ENCODE results near the gene EPHA8. TPM values are rescaled to one million over a fixed set of nuclear protein-coding genes. Genes with fewer than 3 reads are reported as not detected.

The EPHA8 gene
- total RNA-seq, 1 donor from 2014 or later = not detected

DNA sequence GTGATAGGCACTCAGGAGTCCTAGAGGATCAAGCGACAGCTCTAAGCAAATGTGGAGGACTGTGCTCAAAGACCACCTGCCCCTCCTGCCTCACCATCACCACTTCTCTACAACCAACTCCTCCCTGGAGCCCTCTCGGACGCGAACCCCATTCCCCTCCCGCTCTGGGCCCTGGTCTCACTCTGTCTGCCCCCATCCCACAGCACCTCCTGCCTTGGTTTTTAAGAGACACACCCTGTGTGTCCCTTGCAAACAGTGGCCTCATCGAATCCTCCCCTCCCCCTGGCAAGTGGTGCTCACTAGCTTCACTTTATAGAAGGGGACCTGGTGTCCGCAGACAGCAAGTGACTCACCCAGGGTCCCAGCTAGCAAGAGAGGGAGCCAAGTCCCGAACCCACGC is 28.8 kb downstream of the EPHA8 start:
- H3K27ac Mint-ChIP-seq (ENCODE audit: unreplicated experiment) = no peak overlapping the region
- TF ChIP-seq, protein P1, sequence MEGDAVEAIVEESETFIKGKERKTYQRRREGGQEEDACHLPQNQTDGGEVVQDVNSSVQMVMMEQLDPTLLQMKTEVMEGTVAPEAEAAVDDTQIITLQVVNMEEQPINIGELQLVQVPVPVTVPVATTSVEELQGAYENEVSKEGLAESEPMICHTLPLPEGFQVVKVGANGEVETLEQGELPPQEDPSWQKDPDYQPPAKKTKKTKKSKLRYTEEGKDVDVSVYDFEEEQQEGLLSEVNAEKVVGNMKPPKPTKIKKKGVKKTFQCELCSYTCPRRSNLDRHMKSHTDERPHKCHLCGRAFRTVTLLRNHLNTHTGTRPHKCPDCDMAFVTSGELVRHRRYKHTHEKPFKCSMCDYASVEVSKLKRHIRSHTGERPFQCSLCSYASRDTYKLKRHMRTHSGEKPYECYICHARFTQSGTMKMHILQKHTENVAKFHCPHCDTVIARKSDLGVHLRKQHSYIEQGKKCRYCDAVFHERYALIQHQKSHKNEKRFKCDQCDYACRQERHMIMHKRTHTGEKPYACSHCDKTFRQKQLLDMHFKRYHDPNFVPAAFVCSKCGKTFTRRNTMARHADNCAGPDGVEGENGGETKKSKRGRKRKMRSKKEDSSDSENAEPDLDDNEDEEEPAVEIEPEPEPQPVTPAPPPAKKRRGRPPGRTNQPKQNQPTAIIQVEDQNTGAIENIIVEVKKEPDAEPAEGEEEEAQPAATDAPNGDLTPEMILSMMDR (IDR thresholded peaks at IDR 0.05) = no peak

DNA sequence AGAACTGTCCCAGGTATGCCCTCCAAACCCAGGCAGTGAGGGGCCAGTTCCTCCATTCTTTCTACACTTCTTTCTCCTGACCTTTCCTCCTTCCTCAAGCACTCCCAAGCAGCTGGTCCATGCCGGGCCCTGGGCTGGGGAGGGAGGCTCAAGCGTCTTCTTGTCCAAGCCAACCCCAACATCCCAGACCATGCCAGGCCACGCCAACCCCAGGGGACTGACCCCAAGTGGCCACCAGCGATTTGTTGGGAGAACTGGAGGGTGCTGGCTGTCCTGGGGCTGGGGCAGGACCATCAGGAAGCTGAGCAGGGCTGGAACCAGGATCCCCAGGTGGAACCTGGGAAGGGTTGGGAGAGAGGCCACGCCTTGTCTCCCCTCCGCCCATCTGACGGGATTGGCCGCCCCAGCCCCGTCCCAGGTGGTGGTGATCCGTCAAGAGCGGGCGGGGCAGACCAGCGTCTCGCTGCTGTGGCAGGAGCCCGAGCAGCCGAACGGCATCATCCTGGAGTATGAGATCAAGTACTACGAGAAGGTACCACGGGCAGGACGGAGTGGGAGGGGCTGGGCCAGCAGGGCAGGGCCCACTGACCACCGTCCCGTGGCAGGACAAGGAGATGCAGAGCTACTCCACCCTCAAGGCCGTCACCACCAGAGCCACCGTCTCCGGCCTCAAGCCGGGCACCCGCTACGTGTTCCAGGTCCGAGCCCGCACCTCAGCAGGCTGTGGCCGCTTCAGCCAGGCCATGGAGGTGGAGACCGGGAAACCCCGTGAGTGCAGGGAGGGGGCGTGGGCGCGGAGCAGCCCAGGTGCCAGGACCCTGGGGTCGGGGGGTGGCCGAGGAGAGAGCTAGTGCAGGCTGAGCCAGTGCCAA is 29.9 kb downstream of the EPHA8 start:
- no peak for DNase-seq (ENCODE audit: low spot score)
- H3K9me3 Mint-ChIP-seq (ENCODE audit: low read depth) = no peaks in the 10 kb centered on the region
- H3K27ac Mint-ChIP-seq (ENCODE audit: unreplicated experiment) = no peak overlapping the region
- H3K27me3 Mint-ChIP-seq (ENCODE audit: low read depth) = peaks cover 38% of the 10 kb centered on the region
- no peak overlapping the region for H3K4me3 Mint-ChIP-seq (ENCODE audit: unreplicated experiment)
- H3K4me1 Mint-ChIP-seq (ENCODE audit: low read depth) = peaks cover 4% of the 10 kb centered on the region
- TF ChIP-seq, protein P1 (IDR thresholded peaks at IDR 0.05) = no peak
- H3K36me3 Mint-ChIP-seq (ENCODE audit: low read depth) = no peaks in the 10 kb centered on the region

More for the DNA sequence above, 28.8 kb downstream of the EPHA8 start:
- Mint-ChIP-seq H3K36me3 (ENCODE audit: low read depth) (no peaks in the 10 kb centered on the region), H3K4me1 (ENCODE audit: low read depth) (peaks cover 4% of the 10 kb centered on the region), H3K4me3 (ENCODE audit: unreplicated experiment) (no peak overlapping the region), H3K27me3 (ENCODE audit: low read depth) (peaks cover 45% of the 10 kb centered on the region), H3K9me3 (ENCODE audit: low read depth) (no peaks in the 10 kb centered on the region)
- no peak for DNase-seq (ENCODE audit: low spot score)

DNA sequence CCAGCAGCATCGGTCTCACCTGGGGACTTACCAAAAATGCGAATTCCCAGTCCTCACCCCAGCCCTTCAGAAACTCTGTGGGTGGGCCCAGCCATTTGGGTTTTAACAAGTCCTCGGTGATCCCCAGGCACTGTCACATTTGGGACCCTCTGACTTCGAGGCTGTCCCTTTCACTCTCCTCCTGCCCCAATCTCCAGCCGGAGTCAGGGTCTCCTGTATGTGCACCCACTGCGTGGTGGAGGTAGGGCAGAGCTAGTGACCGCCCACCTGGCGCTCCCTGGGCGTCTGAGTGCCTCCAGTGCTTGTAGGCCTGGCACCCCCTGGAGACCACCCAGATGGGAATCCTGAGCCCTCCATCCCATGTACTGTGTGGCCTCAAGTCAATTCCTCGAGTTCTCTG is 31.1 kb downstream of the EPHA8 start:
- Mint-ChIP-seq H3K4me3 (ENCODE audit: unreplicated experiment) (no peak overlapping the region), H3K27ac (ENCODE audit: unreplicated experiment) (no peak overlapping the region), H3K9me3 (ENCODE audit: low read depth) (no peaks in the 10 kb centered on the region), H3K4me1 (ENCODE audit: low read depth) (peaks cover 4% of the 10 kb centered on the region), H3K27me3 (ENCODE audit: low read depth) (peaks cover 41% of the 10 kb centered on the region), H3K36me3 (ENCODE audit: low read depth) (no peaks in the 10 kb centered on the region)
- no peak for DNase-seq (ENCODE audit: low spot score)
- TF ChIP-seq, protein P1 (IDR thresholded peaks at IDR 0.05) = no peak

DNA sequence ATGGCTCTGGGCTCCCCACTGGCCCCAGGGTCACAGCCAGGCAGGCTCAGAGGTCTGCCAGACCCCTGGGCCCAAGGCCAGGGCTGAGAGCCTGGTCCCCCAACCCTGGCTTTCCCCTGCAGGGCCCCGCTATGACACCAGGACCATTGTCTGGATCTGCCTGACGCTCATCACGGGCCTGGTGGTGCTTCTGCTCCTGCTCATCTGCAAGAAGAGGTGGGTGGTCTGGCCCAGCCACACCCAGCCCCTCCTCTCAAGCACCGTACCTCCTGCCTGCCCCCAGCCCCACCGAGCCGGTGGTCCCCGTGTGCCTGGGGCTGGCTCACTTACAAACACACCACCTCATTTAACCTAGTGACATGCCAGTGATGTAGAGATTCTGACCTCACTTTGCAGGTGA is 31.8 kb downstream of the EPHA8 start:
- Mint-ChIP-seq H3K9me3 (ENCODE audit: low read depth) (no peaks in the 10 kb centered on the region), H3K36me3 (ENCODE audit: low read depth) (no peaks in the 10 kb centered on the region), H3K27ac (ENCODE audit: unreplicated experiment) (no peak overlapping the region), H3K4me3 (ENCODE audit: unreplicated experiment) (no peak overlapping the region), H3K27me3 (ENCODE audit: low read depth) (peaks cover 36% of the 10 kb centered on the region), H3K4me1 (ENCODE audit: low read depth) (peaks cover 4% of the 10 kb centered on the region)
- no peak for DNase-seq (ENCODE audit: low spot score)
- TF ChIP-seq, protein P1 (IDR thresholded peaks at IDR 0.05) = no peak

DNA sequence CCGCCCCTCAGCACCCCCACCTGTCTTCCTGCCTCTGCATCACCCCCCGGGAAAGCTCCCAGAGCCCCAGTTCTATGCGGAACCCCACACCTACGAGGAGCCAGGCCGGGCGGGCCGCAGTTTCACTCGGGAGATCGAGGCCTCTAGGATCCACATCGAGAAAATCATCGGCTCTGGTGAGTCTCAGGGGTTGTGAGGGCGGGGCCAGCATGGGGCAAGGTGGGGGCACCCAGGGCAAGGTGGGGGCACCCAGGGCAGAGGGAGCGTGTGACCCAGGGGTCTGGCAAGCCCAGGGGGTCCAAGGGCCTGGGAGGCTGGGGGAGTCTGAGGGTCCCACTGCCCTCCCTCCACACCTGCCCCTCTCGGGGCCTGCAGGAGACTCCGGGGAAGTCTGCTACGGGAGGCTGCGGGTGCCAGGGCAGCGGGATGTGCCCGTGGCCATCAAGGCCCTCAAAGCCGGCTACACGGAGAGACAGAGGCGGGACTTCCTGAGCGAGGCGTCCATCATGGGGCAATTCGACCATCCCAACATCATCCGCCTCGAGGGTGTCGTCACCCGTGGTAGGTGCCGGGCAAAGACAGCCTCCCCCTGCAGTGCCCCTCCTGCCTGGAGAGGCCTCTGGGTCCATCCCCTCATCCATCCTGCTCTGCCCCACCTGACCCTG is 34.1 kb downstream of the EPHA8 start:
- no peak overlapping the region for H3K4me3 Mint-ChIP-seq (ENCODE audit: unreplicated experiment)
- H3K27ac Mint-ChIP-seq (ENCODE audit: unreplicated experiment) = no peak overlapping the region
- no peaks in the 10 kb centered on the region for H3K9me3 Mint-ChIP-seq (ENCODE audit: low read depth)
- TF ChIP-seq, protein P1 (IDR thresholded peaks at IDR 0.05) = no peak
- H3K27me3 Mint-ChIP-seq (ENCODE audit: low read depth) = peaks cover 24% of the 10 kb centered on the region
- no peak for DNase-seq (ENCODE audit: low spot score)
- no peaks in the 10 kb centered on the region for H3K36me3 Mint-ChIP-seq (ENCODE audit: low read depth)
- H3K4me1 Mint-ChIP-seq (ENCODE audit: low read depth) = no peaks in the 10 kb centered on the region

Measured in chondrocyte (in vitro differentiated cells).